IPS DF 6.9 (cell line): ENCODE measurements around the gene TUBB4A.

Experiments
- DNase-seq: peaks from one replicate; pipeline ENCODE4 v3.0.0-alpha.2; 2013; ENCODE audit warnings: low read depth, low spot score
- H3K27ac ChIP-seq: one replicate; pipeline ENCODE4 v1.5.1; 2013; ENCODE audit warnings: low read length, control low read depth
- H3K27me3 ChIP-seq: 2 replicates; pipeline ENCODE4 v1.6.1; 2013; ENCODE audit warnings: mild to moderate bottlenecking, low read length; ENCODE audit not compliant: control insufficient read depth, insufficient read depth
- H3K36me3 ChIP-seq: 2 replicates; pipeline ENCODE4 v1.6.1; 2013; ENCODE audit warnings: low read length; ENCODE audit not compliant: control insufficient read depth, insufficient read depth
- H3K4me1 ChIP-seq: 2 replicates; pipeline ENCODE4 v1.6.1; 2013; ENCODE audit warnings: low read length; ENCODE audit not compliant: control insufficient read depth, insufficient read depth
- H3K4me3 ChIP-seq: 2 replicates; pipeline ENCODE4 v1.5.1; 2013; ENCODE audit warnings: mild to moderate bottlenecking, low read length
- H3K9me3 ChIP-seq: 2 replicates; pipeline ENCODE4 v1.6.1; 2013; ENCODE audit warnings: low read length, inconsistent platforms; ENCODE audit not compliant: control insufficient read depth, insufficient read depth
- WGBS: extraction: QIAGEN DNeasy Blood & Tissue Kit; methylation state at CpG from one replicate; pipeline ENCODE4 v1.1.7; 2013; ENCODE audit warnings: mixed read lengths, missing lambda C conversion rate; ENCODE audit not compliant: insufficient read length, insufficient coverage; 5-methylcytosine and 5-hydroxymethylcytosine counted together

The TUBB4A gene

GRCh38 chr19:6457958-6458694, 44.0 kb downstream of the TUBB4A start:
- H3K36me3 ChIP-seq, result peaks cover 9% of the 10 kb centered on the region
- H3K4me1 ChIP-seq, result 0 out of 2 replicates have a peak, but pooled peaks cover 4% of the 10 kb centered on the region
- no peak for DNase-seq
- no peak overlapping the region for H3K4me3 ChIP-seq
- no peak overlapping the region for H3K27ac ChIP-seq
- H3K9me3 ChIP-seq, result peaks cover 2% of the 10 kb centered on the region; the same call in 1 of the 2 replicates
- WGBS, result no CpG with 5 or more reads among the region's 17 CpGs
- no peaks in the 10 kb centered on the region for H3K27me3 ChIP-seq

- no peaks in the 10 kb centered on the region for H3K27me3 ChIP-seq
- H3K9me3 ChIP-seq, result peaks cover 2% of the 10 kb centered on the region; the same call in 1 of the 2 replicates
- peaks cover 9% of the 10 kb centered on the region for H3K36me3 ChIP-seq
- no peak for DNase-seq
- no peak overlapping the region for H3K4me3 ChIP-seq
- H3K27ac ChIP-seq, result no peak overlapping the region
- no CpG with 5 or more reads among the region's 15 CpGs for WGBS
- H3K4me1 ChIP-seq, result 0 out of 2 replicates have a peak, but pooled peaks cover 4% of the 10 kb centered on the region
These were observed 46.2 kb downstream of the TUBB4A start for GRCh38 chr19:6455924-6456323.

GRCh38 chr19:6453951-6454565, 48.1 kb downstream of the TUBB4A start:
- Histone ChIP-seq H3K4me3 (no peak overlapping the region), H3K27ac (no peak overlapping the region), H3K4me1 (0 out of 2 replicates have a peak, but pooled peaks cover 4% of the 10 kb centered on the region), H3K27me3 (no peaks in the 10 kb centered on the region), H3K9me3 (peaks cover 2% of the 10 kb centered on the region; the same call in 1 of the 2 replicates), H3K36me3 (peaks cover 9% of the 10 kb centered on the region)
- WGBS, result no CpG with 5 or more reads among the region's 11 CpGs
- no peak for DNase-seq

GRCh38 chr19:6452899-6453298, 49.2 kb downstream of the TUBB4A start:
- Histone ChIP-seq H3K27ac (no peak overlapping the region), H3K4me1 (0 out of 2 replicates have a peak, but pooled peaks cover 1% of the 10 kb centered on the region), H3K4me3 (no peak overlapping the region), H3K9me3 (peaks cover 2% of the 10 kb centered on the region; the same call in 1 of the 2 replicates), H3K36me3 (peaks cover 9% of the 10 kb centered on the region), H3K27me3 (no peaks in the 10 kb centered on the region)
- WGBS, result no CpG with 5 or more reads among the region's 2 CpGs
- DNase-seq, result no peak

- Histone ChIP-seq H3K27me3 (no peaks in the 10 kb centered on the region), H3K9me3 (peaks cover 2% of the 10 kb centered on the region; the same call in 1 of the 2 replicates), H3K36me3 (peaks cover 9% of the 10 kb centered on the region), H3K27ac (no peak overlapping the region), H3K4me3 (no peak overlapping the region), H3K4me1 (no peaks in the 10 kb centered on the region)
- no CpG with 5 or more reads among the region's 19 CpGs for WGBS
- DNase-seq, result no peak
These were observed 49.9 kb downstream of the TUBB4A start for GRCh38 chr19:6452223-6452614.

GRCh38 chr19:6451583-6452222, 50.4 kb downstream of the TUBB4A start:
- WGBS, result no CpG with 5 or more reads among the region's 7 CpGs
- DNase-seq, result no peak
- peaks cover 9% of the 10 kb centered on the region for H3K36me3 ChIP-seq

GRCh38 chr19:6450166-6450565, 51.9 kb downstream of the TUBB4A start:
- no CpG with 5 or more reads among the region's 5 CpGs for WGBS

More at GRCh38 chr19:6451583-6452222, 50.4 kb downstream of the TUBB4A start:
- H3K27ac ChIP-seq, result no peak overlapping the region
- no peaks in the 10 kb centered on the region for H3K27me3 ChIP-seq
- no peaks in the 10 kb centered on the region for H3K4me1 ChIP-seq
- H3K4me3 ChIP-seq, result no peak overlapping the region
- peaks cover 2% of the 10 kb centered on the region; the same call in 1 of the 2 replicates for H3K9me3 ChIP-seq

GRCh38 chr19:6448045-6448444, 54.1 kb downstream of the TUBB4A start:
- Histone ChIP-seq H3K27ac (no peak overlapping the region), H3K4me1 (no peaks in the 10 kb centered on the region), H3K4me3 (no peak overlapping the region), H3K36me3 (no peaks in the 10 kb centered on the region; the same call in 1 of the 2 replicates), H3K9me3 (no peaks in the 10 kb centered on the region), H3K27me3 (no peaks in the 10 kb centered on the region)
- no peak for DNase-seq
- no CpG with 5 or more reads among the region's 3 CpGs for WGBS

More at GRCh38 chr19:6450166-6450565, 51.9 kb downstream of the TUBB4A start:
- no peak overlapping the region for H3K4me3 ChIP-seq
- no peaks in the 10 kb centered on the region for H3K4me1 ChIP-seq
- H3K27ac ChIP-seq, result no peak overlapping the region
- peaks cover 2% of the 10 kb centered on the region; the same call in 1 of the 2 replicates for H3K9me3 ChIP-seq
- no peak for DNase-seq
- peaks cover 9% of the 10 kb centered on the region for H3K36me3 ChIP-seq
- no peaks in the 10 kb centered on the region for H3K27me3 ChIP-seq

- H3K9me3 ChIP-seq, result no peaks in the 10 kb centered on the region
- no peak overlapping the region for H3K27ac ChIP-seq
- H3K36me3 ChIP-seq, result no peaks in the 10 kb centered on the region; the same call in 1 of the 2 replicates
- no peak for DNase-seq
- no CpG with 5 or more reads among the region's 3 CpGs for WGBS
- H3K4me3 ChIP-seq, result no peak overlapping the region
- no peaks in the 10 kb centered on the region for H3K4me1 ChIP-seq
- H3K27me3 ChIP-seq, result no peaks in the 10 kb centered on the region
These were observed 55.7 kb downstream of the TUBB4A start for GRCh38 chr19:6446452-6446851.
